ENCODE data around the gene BLOC1S5. TPM values are rescaled to one million over a fixed set of nuclear protein-coding genes. Genes with fewer than 3 reads are reported as not detected.

BLOC1S5 gene
- polyA plus RNA-seq, 3 donors: 3.7 to 11.7 (median 9.2) TPM

- H3K79me2 ChIP-seq (ENCODE audit: insufficient read depth, low read length): no peaks in the 10 kb centered on the region
- WGBS (ENCODE audit: insufficient coverage): 100% methylated on average over 1 of the region's 2 CpGs
- H3K9ac ChIP-seq (ENCODE audit: insufficient read depth, low read length, poor library complexity, severe bottlenecking): no peak overlapping the region
- no peak overlapping the region for H3K4me3 ChIP-seq (replicated peaks in 1 of 3; ENCODE audit: low read depth in 2 of 3, low read length in 3 of 3)
- no peak overlapping the region for H2AFZ ChIP-seq (ENCODE audit: insufficient read depth, low read depth, low read length, poor library complexity, severe bottlenecking)
- H3K4me2 ChIP-seq (replicated peaks; ENCODE audit: extremely low read depth, low read length, poor library complexity, severe bottlenecking): no peak overlapping the region
- H3K4me1 ChIP-seq (ENCODE audit: control insufficient read depth in 1 of 2, insufficient read depth in 2 of 2, low read length in 2 of 2): peaks cover 0 to 5% of the 10 kb centered on the region in 2 donors
- Mint-ChIP-seq H3K27me3 (ENCODE audit: low read depth in 3 of 3) (peaks cover 24 to 30% (median 26%) of the 10 kb centered on the region in 3 donors), H3K4me1 (peaks cover 14% of the 10 kb centered on the region), H3K27ac (no peak overlapping the region), H3K9me3 (peaks cover 2 to 21% (median 14%) of the 10 kb centered on the region in 7 donors), H3K36me3 (peaks cover 0 to 2% of the 10 kb centered on the region in 2 donors), H3K4me3 (no peak overlapping the region)
- H4K20me1 ChIP-seq (ENCODE audit: insufficient read depth, low read length): no peaks in the 10 kb centered on the region
- H3K36me3 ChIP-seq (replicated peaks in 1 of 2; ENCODE audit: control insufficient read depth in 1 of 2, insufficient read depth in 2 of 2, low read length in 2 of 2): no peaks in the 10 kb centered on the region
- DNase-seq: no peak
- peaks cover 0 to 11% of the 10 kb centered on the region in 2 donors for H3K9me3 ChIP-seq (replicated peaks in 1 of 2; ENCODE audit: control insufficient read depth in 1 of 2, insufficient read depth in 1 of 2, low read length in 2 of 2)
- intact Hi-C loops (cut with micrococcal nuclease): no loop called here
- TF ChIP-seq, protein P1, sequence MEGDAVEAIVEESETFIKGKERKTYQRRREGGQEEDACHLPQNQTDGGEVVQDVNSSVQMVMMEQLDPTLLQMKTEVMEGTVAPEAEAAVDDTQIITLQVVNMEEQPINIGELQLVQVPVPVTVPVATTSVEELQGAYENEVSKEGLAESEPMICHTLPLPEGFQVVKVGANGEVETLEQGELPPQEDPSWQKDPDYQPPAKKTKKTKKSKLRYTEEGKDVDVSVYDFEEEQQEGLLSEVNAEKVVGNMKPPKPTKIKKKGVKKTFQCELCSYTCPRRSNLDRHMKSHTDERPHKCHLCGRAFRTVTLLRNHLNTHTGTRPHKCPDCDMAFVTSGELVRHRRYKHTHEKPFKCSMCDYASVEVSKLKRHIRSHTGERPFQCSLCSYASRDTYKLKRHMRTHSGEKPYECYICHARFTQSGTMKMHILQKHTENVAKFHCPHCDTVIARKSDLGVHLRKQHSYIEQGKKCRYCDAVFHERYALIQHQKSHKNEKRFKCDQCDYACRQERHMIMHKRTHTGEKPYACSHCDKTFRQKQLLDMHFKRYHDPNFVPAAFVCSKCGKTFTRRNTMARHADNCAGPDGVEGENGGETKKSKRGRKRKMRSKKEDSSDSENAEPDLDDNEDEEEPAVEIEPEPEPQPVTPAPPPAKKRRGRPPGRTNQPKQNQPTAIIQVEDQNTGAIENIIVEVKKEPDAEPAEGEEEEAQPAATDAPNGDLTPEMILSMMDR (IDR thresholded peaks at IDR 0.05): no peak
- peaks cover 3 to 20% of the 10 kb centered on the region in 2 donors for H3K27me3 ChIP-seq (ENCODE audit: control insufficient read depth in 2 of 2, insufficient read depth in 2 of 2, low read length in 2 of 2)
- H3K27ac ChIP-seq (ENCODE audit: low read depth in 1 of 2, low read length in 2 of 2): no peak overlapping the region
Observed at GRCh38 chr6:7973584-7973983, 90.6 kb downstream of the BLOC1S5 start.

DNA sequence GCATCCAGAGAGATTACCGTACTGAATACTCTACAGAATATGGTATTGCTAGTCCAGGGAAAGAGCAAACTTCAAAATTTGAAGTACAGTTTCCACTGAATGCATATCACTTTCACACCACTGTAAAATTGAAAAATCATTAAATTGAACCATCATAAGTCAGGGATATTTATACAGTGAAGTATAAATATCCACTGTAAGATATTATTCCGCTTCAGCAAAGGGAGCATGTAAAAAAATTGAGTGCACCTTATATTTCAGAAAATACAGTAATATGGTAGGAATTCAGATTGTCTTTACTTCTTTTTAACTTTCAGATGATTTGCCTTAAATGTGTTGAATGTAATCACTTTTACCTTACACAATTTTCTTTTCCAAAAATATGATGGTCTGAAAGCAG, 92.7 kb downstream of the BLOC1S5 start:
- Histone ChIP-seq H3K9me3 (replicated peaks in 1 of 2; ENCODE audit: control insufficient read depth in 1 of 2, insufficient read depth in 1 of 2, low read length in 2 of 2) (peaks cover 0 to 11% of the 10 kb centered on the region in 2 donors), H2AFZ (ENCODE audit: insufficient read depth, low read depth, low read length, poor library complexity, severe bottlenecking) (no peak overlapping the region), H3K4me2 (replicated peaks; ENCODE audit: extremely low read depth, low read length, poor library complexity, severe bottlenecking) (no peak overlapping the region), H3K27me3 (ENCODE audit: control insufficient read depth in 2 of 2, insufficient read depth in 2 of 2, low read length in 2 of 2) (peaks cover 3 to 20% of the 10 kb centered on the region in 2 donors), H4K20me1 (ENCODE audit: insufficient read depth, low read length) (no peaks in the 10 kb centered on the region), H3K79me2 (ENCODE audit: insufficient read depth, low read length) (no peaks in the 10 kb centered on the region), H3K9ac (ENCODE audit: insufficient read depth, low read length, poor library complexity, severe bottlenecking) (no peak overlapping the region), H3K27ac (ENCODE audit: low read depth in 1 of 2, low read length in 2 of 2) (no peak overlapping the region), H3K4me1 (ENCODE audit: control insufficient read depth in 1 of 2, insufficient read depth in 2 of 2, low read length in 2 of 2) (peaks cover 0 to 5% of the 10 kb centered on the region in 2 donors), H3K36me3 (replicated peaks in 1 of 2; ENCODE audit: control insufficient read depth in 1 of 2, insufficient read depth in 2 of 2, low read length in 2 of 2) (no peaks in the 10 kb centered on the region), H3K4me3 (replicated peaks in 1 of 3; ENCODE audit: low read depth in 2 of 3, low read length in 3 of 3) (no peak overlapping the region)
- TF ChIP-seq, protein P1 (IDR thresholded peaks at IDR 0.05): no peak
- Mint-ChIP-seq H3K36me3 (peaks cover 0 to 2% of the 10 kb centered on the region in 2 donors), H3K27ac (no peak overlapping the region), H3K9me3 (peaks cover 2 to 21% (median 15%) of the 10 kb centered on the region in 7 donors), H3K4me3 (no peak overlapping the region), H3K4me1 (peaks cover 14% of the 10 kb centered on the region), H3K27me3 (ENCODE audit: low read depth in 3 of 3) (peaks cover 24 to 25% (median 25%) of the 10 kb centered on the region in 3 donors)
- intact Hi-C loops (cut with micrococcal nuclease): no loop called here
- 100% methylated on average over 1 of the region's 2 CpGs for WGBS (ENCODE audit: insufficient coverage)
- no peak for DNase-seq

Measured in CD14-positive monocyte (primary cell).